Prostate gland (tissue), 2 donors: ENCODE data around the gene SLC25A26. TPM values are rescaled to one million over a fixed set of nuclear protein-coding genes. Genes with fewer than 3 reads are reported as not detected.

Experiments used
- DNase-seq: peaks from one replicate; pipeline ENCODE4 v3.0.0-alpha.2; 2019; ENCODE audit warnings: low spot score
- H3K27ac ChIP-seq, 2 donors: fragments of 200-600 bp; sonication (generic); 2 replicates each; pipeline ENCODE4 v1.5.1; 2017 to 2019
- H3K27me3 ChIP-seq: fragments of 200-600 bp; sonication (generic); replicated peaks from 2 replicates; pipeline ENCODE4 v1.5.1; 2019; ENCODE audit not compliant: insufficient read depth
- H3K36me3 ChIP-seq, 2 donors: fragments of 200-600 bp; sonication (generic); 1 replicate in 1 of 2; 2 replicates in 1 of 2; pipeline versions ENCODE4 v1.5.1 to v1.8.1; 2017 to 2019
- H3K4me1 ChIP-seq: fragments of 200-600 bp; sonication (generic); replicated peaks from 2 replicates; pipeline ENCODE4 v1.5.1; 2019
- H3K4me3 ChIP-seq, 2 donors: fragments of 200-600 bp; sonication (generic); 2 replicates each; pipeline ENCODE4 v1.5.1; 2017 to 2019
- H3K9me3 ChIP-seq: fragments of 200-600 bp; sonication (generic); 2 replicates; pipeline ENCODE4 v1.5.1; 2017
- POLR2A ChIP-seq: fragments of 450-650 bp; IDR thresholded peaks from one replicate; pipeline ENCODE4 v1.6.1; 2016; ENCODE audit warnings: antibody characterized with exemption, mild to moderate bottlenecking
- POLR2AphosphoS5 ChIP-seq: sonication (generic); formaldehyde crosslinking; IDR thresholded peaks from one replicate; pipeline ENCODE4 v1.6.1; 2017; ENCODE audit warnings: antibody characterized with exemption
- WGBS: methylation state at CpG from one replicate; pipeline ENCODE4 v1.1.5; 2018; 5-methylcytosine and 5-hydroxymethylcytosine counted together
- intact Hi-C: fragments of 100-400 bp; cut with DNase I; formaldehyde crosslinking; loops from one replicate; pipeline ENCODE4 v1.14.2; 2022
- total RNA-seq, 2 donors: library from RNA; depleted of rRNA; stranded (reverse); fragments of >200 nt; gene quantifications; one replicate each; pipeline ENCODE4 v1.1.0, GENCODE V29; 2016
- TF ChIP-seq, protein P1 (sequence below), 4 experiments: fragments of 200-600 bp in 2 of 4; fragments of 450-650 bp in 2 of 4; sonication (generic) in 2 of 4; IDR thresholded peaks; 1 replicate in 3 of 4; 2 replicates in 1 of 4; pipeline ENCODE4 v1.5.1; 2016 to 2019; ENCODE audit warnings: antibody characterized with exemption in 4 of 4, mild to moderate bottlenecking in 2 of 4, moderate library complexity in 2 of 4

The SLC25A26 gene
- total RNA-seq, 2 donors from 2014 or later: 24.4 to 32.3 TPM

DNA sequence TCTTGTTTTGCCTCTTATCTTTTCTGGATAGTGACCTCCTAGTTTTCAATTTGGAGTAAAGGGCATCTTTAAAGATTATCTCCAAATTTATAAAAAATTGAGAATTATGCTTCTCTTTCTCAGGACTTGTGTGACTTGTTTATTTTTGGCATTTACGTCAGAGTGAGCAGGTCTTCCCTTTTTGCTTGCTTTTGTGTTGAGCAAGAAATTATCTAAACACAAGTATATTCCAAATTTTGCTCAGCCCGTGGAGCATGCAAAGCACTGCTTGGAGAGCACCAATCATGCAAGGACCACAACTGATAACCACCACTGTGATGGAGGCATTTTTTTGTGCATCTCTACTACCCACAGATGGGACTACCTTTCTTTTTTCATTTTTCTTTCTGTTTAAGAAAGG, 7.1 kb downstream of the SLC25A26 start:
- intact Hi-C loops: no loop called here
- no peak for TF ChIP-seq POLR2A
- TF ChIP-seq POLR2AphosphoS5: no peak
- TF ChIP-seq, protein P1, sequence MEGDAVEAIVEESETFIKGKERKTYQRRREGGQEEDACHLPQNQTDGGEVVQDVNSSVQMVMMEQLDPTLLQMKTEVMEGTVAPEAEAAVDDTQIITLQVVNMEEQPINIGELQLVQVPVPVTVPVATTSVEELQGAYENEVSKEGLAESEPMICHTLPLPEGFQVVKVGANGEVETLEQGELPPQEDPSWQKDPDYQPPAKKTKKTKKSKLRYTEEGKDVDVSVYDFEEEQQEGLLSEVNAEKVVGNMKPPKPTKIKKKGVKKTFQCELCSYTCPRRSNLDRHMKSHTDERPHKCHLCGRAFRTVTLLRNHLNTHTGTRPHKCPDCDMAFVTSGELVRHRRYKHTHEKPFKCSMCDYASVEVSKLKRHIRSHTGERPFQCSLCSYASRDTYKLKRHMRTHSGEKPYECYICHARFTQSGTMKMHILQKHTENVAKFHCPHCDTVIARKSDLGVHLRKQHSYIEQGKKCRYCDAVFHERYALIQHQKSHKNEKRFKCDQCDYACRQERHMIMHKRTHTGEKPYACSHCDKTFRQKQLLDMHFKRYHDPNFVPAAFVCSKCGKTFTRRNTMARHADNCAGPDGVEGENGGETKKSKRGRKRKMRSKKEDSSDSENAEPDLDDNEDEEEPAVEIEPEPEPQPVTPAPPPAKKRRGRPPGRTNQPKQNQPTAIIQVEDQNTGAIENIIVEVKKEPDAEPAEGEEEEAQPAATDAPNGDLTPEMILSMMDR (IDR thresholded peaks at IDR 0.05): no peak
- no peak overlapping the region for H3K4me3 ChIP-seq
- no peak overlapping the region for H3K27ac ChIP-seq
- DNase-seq: no peak
- H3K36me3 ChIP-seq: no peaks in the 10 kb centered on the region
- no peaks in the 10 kb centered on the region for H3K4me1 ChIP-seq
- no peaks in the 10 kb centered on the region for H3K27me3 ChIP-seq
- WGBS: 57% methylated on average over 2 of the region's 2 CpGs
- H3K9me3 ChIP-seq: no peaks in the 10 kb centered on the region

DNA sequence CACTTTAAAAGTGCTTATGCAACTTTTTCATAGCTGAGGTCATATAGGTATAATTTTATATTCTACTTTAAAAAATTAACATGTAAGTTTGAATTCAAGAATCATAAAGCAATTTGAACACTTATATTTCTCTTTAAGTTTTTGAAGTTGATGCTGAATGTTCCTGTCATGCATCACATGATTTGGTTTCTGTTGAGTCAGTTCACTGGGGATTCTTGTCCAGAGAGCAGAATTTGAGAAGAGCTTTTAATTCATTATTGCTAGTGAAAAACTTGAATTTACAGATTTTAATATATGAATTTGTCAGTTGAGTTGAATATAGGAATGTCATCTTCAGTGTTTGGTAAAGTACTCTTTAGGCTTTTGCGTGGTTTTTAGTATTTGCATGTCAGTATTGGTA, 7.9 kb downstream of the SLC25A26 start:
- intact Hi-C loops: no loop called here
- Histone ChIP-seq H3K4me3 (no peak overlapping the region), H3K36me3 (no peaks in the 10 kb centered on the region), H3K27me3 (no peaks in the 10 kb centered on the region), H3K9me3 (no peaks in the 10 kb centered on the region), H3K4me1 (no peaks in the 10 kb centered on the region), H3K27ac (no peak overlapping the region)
- WGBS: 94% methylated on average over 1 of the region's 1 CpG
- TF ChIP-seq POLR2A (no peak), POLR2AphosphoS5 (no peak)
- TF ChIP-seq, protein P1 (IDR thresholded peaks at IDR 0.05): no peak
- no peak for DNase-seq

DNA sequence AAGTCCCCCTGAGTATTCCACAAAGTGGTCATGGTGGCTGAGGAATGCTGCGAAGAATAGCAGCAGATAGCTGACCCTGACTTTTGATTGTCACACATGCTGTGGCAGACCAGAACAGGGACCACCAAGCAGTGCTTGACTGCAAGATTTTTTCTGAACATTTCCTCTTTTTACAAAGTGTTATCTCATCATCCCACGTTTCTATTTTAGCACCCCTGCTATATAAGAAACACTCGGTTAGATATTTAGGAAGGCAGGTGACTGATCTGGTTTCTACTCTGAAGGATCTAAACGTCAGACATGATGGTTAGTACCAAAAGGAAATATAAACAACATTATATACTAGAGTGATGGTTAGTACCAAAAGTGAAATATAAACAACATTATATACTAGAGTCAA, 9.1 kb downstream of the SLC25A26 start:
- Histone ChIP-seq H3K27ac (no peak overlapping the region), H3K4me1 (no peaks in the 10 kb centered on the region), H3K36me3 (no peaks in the 10 kb centered on the region), H3K4me3 (no peak overlapping the region), H3K27me3 (no peaks in the 10 kb centered on the region), H3K9me3 (no peaks in the 10 kb centered on the region)
- no peak for DNase-seq
- intact Hi-C loops: no loop called here
- TF ChIP-seq, protein P1 (IDR thresholded peaks at IDR 0.05): no peak
- TF ChIP-seq POLR2AphosphoS5: no peak
- no peak for TF ChIP-seq POLR2A
- WGBS: 62% methylated on average over 4 of the region's 4 CpGs

DNA sequence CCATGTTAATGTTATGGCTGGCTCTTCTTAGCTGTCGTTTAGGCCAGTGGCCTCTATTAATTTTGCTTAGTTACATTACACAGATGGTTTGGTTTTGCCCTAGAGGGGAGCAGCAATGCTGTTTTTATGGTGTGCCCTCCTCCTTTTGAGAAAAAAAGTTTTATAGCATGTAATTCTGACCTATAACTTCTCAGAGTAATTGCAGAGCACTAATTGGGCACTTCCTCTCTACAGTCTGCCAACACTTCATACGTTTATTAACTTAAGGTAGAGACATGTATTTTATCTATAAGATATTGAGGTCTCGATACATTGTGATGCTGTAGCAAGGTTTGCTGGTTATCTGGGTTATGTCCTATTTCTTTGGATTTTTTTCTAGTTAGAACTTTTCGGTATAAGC, 12.2 kb downstream of the SLC25A26 start:
- H3K4me1 ChIP-seq: no peaks in the 10 kb centered on the region
- no peak overlapping the region for H3K4me3 ChIP-seq
- DNase-seq: no peak
- WGBS: 70% methylated on average over 4 of the region's 4 CpGs
- H3K27me3 ChIP-seq: no peaks in the 10 kb centered on the region
- H3K27ac ChIP-seq: no peak overlapping the region
- no peaks in the 10 kb centered on the region for H3K36me3 ChIP-seq
- no peaks in the 10 kb centered on the region for H3K9me3 ChIP-seq
- TF ChIP-seq, protein P1 (IDR thresholded peaks at IDR 0.05): no peak
- TF ChIP-seq POLR2AphosphoS5 (no peak), POLR2A (no peak)
- intact Hi-C loops: no loop called here

DNA sequence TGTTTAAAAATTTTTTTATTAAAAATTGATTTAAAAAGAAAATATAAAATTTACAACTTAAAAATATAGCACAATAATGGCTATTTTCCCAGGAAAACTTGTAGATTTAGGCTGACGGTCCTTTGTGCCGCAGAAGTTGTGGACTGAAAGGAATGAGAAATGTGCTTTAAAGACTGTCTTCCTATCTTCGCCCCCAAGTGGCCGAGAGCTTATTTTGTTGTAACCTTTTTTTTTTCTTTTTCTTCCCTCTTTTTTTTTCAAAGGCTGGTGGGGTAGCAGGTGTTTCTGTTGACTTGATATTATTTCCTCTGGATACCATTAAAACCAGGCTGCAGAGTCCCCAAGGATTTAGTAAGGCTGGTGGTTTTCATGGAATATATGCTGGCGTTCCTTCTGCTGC, 15.5 kb downstream of the SLC25A26 start:
- H3K9me3 ChIP-seq: no peaks in the 10 kb centered on the region
- WGBS: 89% methylated on average over 5 of the region's 5 CpGs
- H3K4me1 ChIP-seq: no peaks in the 10 kb centered on the region
- no peak overlapping the region for H3K4me3 ChIP-seq
- intact Hi-C loops: no loop called here
- DNase-seq: no peak
- no peaks in the 10 kb centered on the region for H3K36me3 ChIP-seq
- TF ChIP-seq, protein P1 (IDR thresholded peaks at IDR 0.05): no peak
- no peak overlapping the region for H3K27ac ChIP-seq
- H3K27me3 ChIP-seq: no peaks in the 10 kb centered on the region
